HUDEP-2 (cell line): ENCODE data around the gene STIM1.
A peak's percentile ranks its signal among the peaks of the same experiment; 100 is the strongest.

ENCODE experiments used
- DNase-seq, 76 experiments: peaks; one replicate each; lab custom pipeline; 2025; ENCODE audit not compliant: unreplicated experiment in 76 of 76; lab: John Stamatoyannopoulos, UW

The STIM1 gene

DNA sequence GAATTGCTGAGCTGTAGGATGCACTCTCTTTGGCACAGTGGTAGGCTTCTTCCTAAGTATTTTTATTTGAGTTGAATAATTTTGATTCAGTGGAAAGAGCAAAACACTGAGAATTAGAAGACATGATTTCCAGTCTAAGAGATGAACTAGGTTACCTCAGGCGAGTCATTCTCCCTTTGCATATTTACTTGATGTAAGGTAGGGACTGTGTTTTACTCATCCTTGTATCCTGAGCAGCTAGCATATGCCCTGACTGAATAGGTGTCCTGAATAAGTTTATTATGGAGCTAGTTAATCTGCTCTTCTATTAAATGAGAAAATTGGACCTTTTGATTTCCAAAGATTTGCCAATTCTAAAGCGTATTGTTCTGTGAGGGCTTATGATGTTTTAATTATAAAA lies 50.7 kb downstream of the STIM1 start:
- DNase-seq = no peak

DNA sequence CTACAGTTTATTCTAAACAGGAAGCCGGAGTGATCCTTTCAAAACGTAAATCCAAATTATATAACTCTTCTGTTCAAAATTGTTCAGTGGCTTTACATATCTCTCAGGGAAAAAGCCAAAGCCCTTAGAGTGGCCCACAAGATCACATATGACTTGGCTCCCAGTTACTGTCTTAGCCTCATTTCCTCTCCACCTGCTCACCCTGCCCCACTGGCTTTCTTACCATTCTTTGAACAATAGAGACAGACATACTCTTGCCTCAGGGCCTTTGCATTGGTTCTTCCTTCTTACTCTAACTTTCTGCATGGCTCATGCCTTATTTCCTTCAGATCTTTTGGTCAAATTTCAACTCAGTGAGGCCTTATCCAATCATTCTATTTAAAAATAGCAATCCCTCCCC lies 52.1 kb downstream of the STIM1 start:
- DNase-seq = no peak

- no peak for DNase-seq
Measured at GRCh38 chr11:3909901-3910300, 54.4 kb downstream of the STIM1 start.

- no peak for DNase-seq
Measured at GRCh38 chr11:3911908-3912505, 56.5 kb downstream of the STIM1 start.

DNA sequence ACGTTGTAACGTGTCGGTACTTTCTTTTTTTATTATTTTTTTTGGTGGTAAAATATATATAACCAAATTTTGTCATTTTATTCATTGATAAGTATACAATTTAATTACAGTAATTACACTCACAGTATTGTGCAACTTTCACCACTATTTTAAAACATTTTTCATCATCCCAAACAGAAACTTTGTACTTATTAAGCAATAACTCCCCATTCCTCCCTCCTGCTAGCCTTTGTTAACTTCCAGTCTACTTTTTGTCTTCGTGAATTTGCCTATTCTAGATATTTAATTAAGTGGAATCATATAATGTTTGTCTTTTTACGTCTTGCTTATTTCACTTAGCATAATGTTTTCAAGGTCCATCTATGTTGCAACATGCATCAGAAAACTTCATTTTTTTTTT lies 58.5 kb downstream of the STIM1 start:
- DNase-seq = no peak

DNA sequence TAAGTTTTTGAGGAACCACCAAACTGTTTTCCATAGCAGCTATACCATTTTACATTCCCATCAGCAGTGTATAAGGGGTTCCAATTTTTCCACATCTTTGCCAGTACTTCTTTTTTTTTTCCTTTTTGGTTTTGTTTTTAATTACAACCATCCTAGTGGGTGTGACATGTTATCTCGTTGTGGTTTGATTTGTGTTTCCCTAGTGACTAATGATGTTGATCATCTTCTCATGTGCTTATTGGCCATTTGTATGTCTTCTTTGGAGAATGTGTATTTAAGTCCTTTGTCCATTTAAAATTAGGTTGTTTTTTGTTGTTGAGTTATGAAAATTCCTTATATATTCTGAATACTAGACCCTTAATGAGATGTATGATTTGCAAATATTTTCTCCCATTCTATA lies 59.3 kb downstream of the STIM1 start:
- DNase-seq = peak in 4 of 76 experiments; percentile 5 to 19 (median 14)

- DNase-seq = no peak
Measured at GRCh38 chr11:3916962-3917361, 61.5 kb downstream of the STIM1 start.

DNA sequence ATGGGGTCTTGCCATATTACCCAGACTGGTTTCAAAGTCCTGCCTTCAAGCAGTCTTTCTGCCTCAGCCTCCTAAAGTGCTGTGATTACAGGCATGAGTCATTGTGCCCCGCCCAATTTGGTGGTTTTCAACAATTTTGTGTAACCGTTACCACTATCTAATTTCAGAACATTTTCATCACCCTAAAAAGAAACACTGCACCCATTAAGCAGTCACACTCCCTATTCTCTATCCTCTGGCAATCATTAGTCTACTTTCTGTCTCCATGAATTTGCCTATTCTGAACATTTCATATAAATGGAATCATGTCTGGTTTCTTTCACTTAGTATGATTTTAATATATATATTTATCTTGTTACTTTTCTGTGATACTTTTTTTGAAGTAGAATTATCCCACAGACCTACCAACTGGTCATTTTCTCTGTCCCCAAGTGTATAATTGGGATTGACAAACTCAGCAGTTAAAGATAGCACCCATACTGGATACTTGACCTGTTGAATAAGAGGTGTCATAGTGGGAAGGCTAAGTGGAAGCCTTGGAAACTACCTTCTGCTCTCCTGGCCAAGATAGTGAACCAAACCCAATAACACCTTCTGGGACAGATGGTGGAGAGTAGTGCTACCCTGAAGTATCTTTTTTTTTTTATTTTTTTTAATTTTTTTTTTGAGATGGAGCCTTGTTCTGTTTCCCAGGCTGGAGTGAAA lies 64.8 kb downstream of the STIM1 start:
- peak in 50 of 76 experiments; percentile 2 to 74 (median 39) for DNase-seq

DNA sequence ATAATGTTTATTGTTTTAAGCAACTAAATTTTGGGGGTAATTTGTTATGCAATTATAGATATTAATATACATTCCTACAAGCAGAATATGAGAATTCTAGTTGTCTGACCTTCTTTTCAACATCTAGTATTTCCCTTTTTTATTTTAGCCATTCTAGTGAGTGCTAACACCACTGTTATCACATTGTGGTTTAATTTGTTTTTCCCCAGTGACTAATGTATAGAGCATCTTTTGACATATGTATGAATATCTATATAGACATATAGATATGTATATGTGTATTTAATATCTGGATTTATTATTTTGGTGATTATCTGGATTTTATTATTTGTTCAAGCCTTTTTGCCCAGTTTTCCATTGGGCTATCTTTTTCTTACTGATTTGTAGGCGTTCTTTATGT lies 66.6 kb downstream of the STIM1 start:
- no peak for DNase-seq

- DNase-seq = no peak
Measured at GRCh38 chr11:3925513-3925912, 70.0 kb downstream of the STIM1 start.

DNA sequence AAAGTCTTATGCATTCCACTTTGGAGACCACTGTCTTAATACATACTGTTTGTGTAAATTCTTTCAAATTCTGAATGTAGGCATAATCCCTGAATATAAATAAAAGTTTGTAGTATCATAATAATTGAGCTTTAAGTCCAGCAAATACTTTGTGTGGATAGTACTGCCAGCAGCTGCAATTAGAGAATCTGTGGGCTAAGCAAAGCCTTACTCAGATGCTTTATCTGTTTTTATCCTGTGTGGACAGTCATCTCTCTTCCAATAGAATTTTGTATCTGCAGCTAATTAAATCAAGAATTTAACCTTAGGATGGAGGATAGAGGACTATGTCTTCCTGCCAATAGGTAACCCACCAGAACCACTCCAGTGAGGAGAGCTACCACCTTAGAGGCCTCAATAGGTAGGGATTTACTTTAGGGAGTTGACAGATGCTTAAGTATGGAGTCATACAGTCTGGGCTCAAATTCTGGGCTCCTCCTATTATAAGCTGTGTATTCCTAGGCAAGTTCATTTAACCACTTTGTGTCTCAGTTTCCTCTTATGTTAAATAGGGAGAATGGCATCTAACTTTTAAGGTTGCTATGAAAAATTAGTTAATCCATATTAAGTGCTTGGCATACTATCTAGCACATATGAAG lies 71.1 kb downstream of the STIM1 start:
- no peak for DNase-seq

GRCh38 chr11:3927129-3927796 lies 71.8 kb downstream of the STIM1 start:
- no peak for DNase-seq

GRCh38 chr11:3929232-3929631 lies 73.8 kb downstream of the STIM1 start:
- no peak for DNase-seq

- no peak for DNase-seq
Measured at GRCh38 chr11:3929649-3930048, 74.2 kb downstream of the STIM1 start.

DNA sequence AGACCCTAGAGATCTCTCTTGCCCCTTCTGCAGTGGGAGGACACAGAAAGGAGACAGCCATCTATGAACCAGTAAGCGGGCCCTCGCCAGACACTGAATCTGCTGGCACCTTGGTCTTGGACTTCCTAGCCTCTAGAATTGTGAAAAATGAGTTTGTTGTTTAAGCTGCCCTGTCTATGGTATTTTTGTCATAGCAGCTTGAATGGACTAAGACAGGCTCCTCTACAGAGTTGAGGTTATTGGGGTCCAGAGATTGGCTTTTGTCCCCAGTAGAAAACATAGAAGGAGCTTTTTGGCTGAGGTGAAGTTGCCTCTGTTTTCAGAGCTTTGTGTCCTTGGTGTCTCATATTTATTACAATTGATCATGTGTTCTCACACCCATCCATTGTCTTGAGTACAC lies 77.2 kb downstream of the STIM1 start:
- no peak for DNase-seq

- no peak for DNase-seq
Measured at GRCh38 chr11:3933165-3933628, 77.7 kb downstream of the STIM1 start.

- peak in 1 of 76 experiments; percentile 2 for DNase-seq
Measured at GRCh38 chr11:3934658-3935057, 79.2 kb downstream of the STIM1 start.

DNA sequence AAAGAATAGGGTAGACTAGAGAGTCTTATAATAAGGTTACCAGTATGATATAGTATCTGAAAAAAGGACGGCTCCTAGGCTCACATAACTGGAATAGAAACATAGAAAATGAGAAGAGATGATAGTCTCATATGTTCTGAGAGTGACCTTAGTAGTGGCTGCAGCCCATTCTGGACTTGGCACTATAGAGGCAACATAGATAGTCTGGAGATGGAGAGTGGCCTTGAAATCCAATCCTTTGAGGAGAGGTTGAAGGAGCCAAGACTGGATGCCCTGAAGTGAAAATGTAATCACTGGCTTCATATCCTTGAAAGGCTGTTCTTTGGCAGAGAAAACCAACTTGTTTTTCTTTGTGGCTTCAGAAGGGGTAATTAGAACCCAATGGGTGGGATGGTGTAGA lies 81.1 kb downstream of the STIM1 start:
- no peak for DNase-seq

- DNase-seq = no peak
Measured at GRCh38 chr11:3939211-3939610, 83.7 kb downstream of the STIM1 start.

DNA sequence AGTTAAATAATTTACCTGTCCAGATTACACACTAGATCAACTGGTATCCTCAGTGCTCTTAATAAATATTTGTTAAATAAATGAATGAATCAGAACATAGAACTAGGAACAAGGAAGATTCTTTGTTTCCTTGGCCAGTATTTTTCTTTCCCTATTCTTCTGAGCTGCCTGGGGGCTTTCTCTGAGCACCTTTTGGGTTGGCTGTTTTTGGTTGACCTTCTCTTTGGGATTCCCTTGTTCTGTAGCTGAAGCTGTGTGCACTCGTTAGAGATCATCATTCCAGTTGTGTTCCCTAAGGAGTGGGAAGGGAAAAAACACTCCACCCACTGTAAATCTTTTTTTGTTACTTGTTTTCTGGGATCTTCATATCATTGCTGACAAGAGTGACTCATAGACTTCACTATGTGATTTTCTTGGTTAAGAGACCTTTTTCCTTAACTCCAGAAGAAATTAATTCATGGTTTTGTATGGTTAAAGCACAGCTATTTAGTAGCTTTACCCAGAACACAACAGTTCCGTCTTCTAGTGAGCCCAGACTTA lies 84.3 kb downstream of the STIM1 start:
- no peak for DNase-seq
